ENCODE measurements around the gene TBC1D19.

- TF ChIP-seq YY1 (IDR thresholded peaks at IDR 0.05) (peak; percentile 26), CTCF (IDR thresholded peaks at IDR 0.05; ENCODE audit: low read depth, low read length, missing input control) (no peak), JUND (IDR thresholded peaks at IDR 0.05) (no peak), FOXA2 (IDR thresholded peaks at IDR 0.05) (no peak), SP1 (IDR thresholded peaks at IDR 0.05) (no peak), TAF1 (conservative IDR thresholded peaks at IDR 0.05) (no peak), RAD21 (IDR thresholded peaks at IDR 0.05) (peak; percentile 11 to 15)
- TF ChIP-seq, protein P1, sequence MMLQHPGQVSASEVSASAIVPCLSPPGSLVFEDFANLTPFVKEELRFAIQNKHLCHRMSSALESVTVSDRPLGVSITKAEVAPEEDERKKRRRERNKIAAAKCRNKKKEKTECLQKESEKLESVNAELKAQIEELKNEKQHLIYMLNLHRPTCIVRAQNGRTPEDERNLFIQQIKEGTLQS (IDR thresholded peaks at IDR 0.05), result no peak
- TF ChIP-seq, protein P2, sequence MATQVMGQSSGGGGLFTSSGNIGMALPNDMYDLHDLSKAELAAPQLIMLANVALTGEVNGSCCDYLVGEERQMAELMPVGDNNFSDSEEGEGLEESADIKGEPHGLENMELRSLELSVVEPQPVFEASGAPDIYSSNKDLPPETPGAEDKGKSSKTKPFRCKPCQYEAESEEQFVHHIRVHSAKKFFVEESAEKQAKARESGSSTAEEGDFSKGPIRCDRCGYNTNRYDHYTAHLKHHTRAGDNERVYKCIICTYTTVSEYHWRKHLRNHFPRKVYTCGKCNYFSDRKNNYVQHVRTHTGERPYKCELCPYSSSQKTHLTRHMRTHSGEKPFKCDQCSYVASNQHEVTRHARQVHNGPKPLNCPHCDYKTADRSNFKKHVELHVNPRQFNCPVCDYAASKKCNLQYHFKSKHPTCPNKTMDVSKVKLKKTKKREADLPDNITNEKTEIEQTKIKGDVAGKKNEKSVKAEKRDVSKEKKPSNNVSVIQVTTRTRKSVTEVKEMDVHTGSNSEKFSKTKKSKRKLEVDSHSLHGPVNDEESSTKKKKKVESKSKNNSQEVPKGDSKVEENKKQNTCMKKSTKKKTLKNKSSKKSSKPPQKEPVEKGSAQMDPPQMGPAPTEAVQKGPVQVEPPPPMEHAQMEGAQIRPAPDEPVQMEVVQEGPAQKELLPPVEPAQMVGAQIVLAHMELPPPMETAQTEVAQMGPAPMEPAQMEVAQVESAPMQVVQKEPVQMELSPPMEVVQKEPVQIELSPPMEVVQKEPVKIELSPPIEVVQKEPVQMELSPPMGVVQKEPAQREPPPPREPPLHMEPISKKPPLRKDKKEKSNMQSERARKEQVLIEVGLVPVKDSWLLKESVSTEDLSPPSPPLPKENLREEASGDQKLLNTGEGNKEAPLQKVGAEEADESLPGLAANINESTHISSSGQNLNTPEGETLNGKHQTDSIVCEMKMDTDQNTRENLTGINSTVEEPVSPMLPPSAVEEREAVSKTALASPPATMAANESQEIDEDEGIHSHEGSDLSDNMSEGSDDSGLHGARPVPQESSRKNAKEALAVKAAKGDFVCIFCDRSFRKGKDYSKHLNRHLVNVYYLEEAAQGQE (IDR thresholded peaks at IDR 0.05), result no peak
These were observed 157.6 kb downstream of the TBC1D19 start for GRCh38 chr4:26741491-26741871.

All from liver (tissue), 3 donors.